ENCODE measurements around the gene ATP6V0A4. TPM values are rescaled to one million over a fixed set of nuclear protein-coding genes. Genes with fewer than 3 reads are reported as not detected.
"Not testable (repeated sequence)": the region's sequence is repeated elsewhere in the genome, so short reads cannot be mapped to it uniquely, and the experiment has no call there.

The ATP6V0A4 gene
- polyA plus RNA-seq, 4 donors, result 61.9 to 79.1 (median 68.1) TPM

- no peak for DNase-seq (ENCODE audit: low read depth in 4 of 4, low spot score in 2 of 4)
Observed at GRCh38 chr7:138809346-138809745, 11.3 kb upstream of the ATP6V0A4 start.

- no peak for DNase-seq (ENCODE audit: low read depth in 4 of 4, low spot score in 2 of 4)
Observed at GRCh38 chr7:138804618-138805017, 6.6 kb upstream of the ATP6V0A4 start.

- no peak for DNase-seq (ENCODE audit: low read depth in 4 of 4, low spot score in 2 of 4)
Observed at GRCh38 chr7:138802706-138803105, 4.7 kb upstream of the ATP6V0A4 start.

GRCh38 chr7:138801256-138801655, 3.3 kb upstream of the ATP6V0A4 start:
- no peak for DNase-seq (ENCODE audit: low read depth in 4 of 4, low spot score in 2 of 4)

GRCh38 chr7:138799336-138800000, 1.5 kb upstream of the ATP6V0A4 start:
- DNase-seq (ENCODE audit: low read depth in 4 of 4, low spot score in 2 of 4), result peak in 2 of 4 donors; percentile 8 to 32

- no peak for DNase-seq (ENCODE audit: low read depth in 4 of 4, low spot score in 2 of 4)
Observed at GRCh38 chr7:138798836-138799235, 840 bp upstream of the ATP6V0A4 start.

- DNase-seq (ENCODE audit: low read depth in 4 of 4, low spot score in 2 of 4), result not testable (repeated sequence)
Observed at GRCh38 chr7:138797046-138797445, 950 bp downstream of the ATP6V0A4 start.

GRCh38 chr7:138796038-138796615, 1.9 kb downstream of the ATP6V0A4 start:
- no peak for DNase-seq (ENCODE audit: low read depth in 4 of 4, low spot score in 2 of 4)

- no peak for DNase-seq (ENCODE audit: low read depth in 4 of 4, low spot score in 2 of 4)
Observed at GRCh38 chr7:138785587-138786437, 12.2 kb downstream of the ATP6V0A4 start.

- no peak for DNase-seq (ENCODE audit: low read depth in 4 of 4, low spot score in 2 of 4)
Observed at GRCh38 chr7:138784692-138785091, 13.3 kb downstream of the ATP6V0A4 start.

- no peak for DNase-seq (ENCODE audit: low read depth in 4 of 4, low spot score in 2 of 4)
Observed at GRCh38 chr7:138781004-138781403, 17.0 kb downstream of the ATP6V0A4 start.

- no peak for DNase-seq (ENCODE audit: low read depth in 4 of 4, low spot score in 2 of 4)
Observed at GRCh38 chr7:138776166-138776833, 21.7 kb downstream of the ATP6V0A4 start.

- no peak for DNase-seq (ENCODE audit: low read depth in 4 of 4, low spot score in 2 of 4)
Observed at GRCh38 chr7:138773817-138774216, 24.2 kb downstream of the ATP6V0A4 start.

- DNase-seq (ENCODE audit: low read depth in 4 of 4, low spot score in 2 of 4), result no peak
Observed at GRCh38 chr7:138773176-138773575, 24.8 kb downstream of the ATP6V0A4 start.

- no peak for DNase-seq (ENCODE audit: low read depth in 4 of 4, low spot score in 2 of 4)
Observed at GRCh38 chr7:138770904-138771303, 27.1 kb downstream of the ATP6V0A4 start.

GRCh38 chr7:138768241-138768640, 29.8 kb downstream of the ATP6V0A4 start:
- DNase-seq (ENCODE audit: low read depth in 4 of 4, low spot score in 2 of 4), result no peak

- no peak for DNase-seq (ENCODE audit: low read depth in 4 of 4, low spot score in 2 of 4)
Observed at GRCh38 chr7:138756591-138757242, 41.3 kb downstream of the ATP6V0A4 start.

GRCh38 chr7:138755842-138756590, 42.0 kb downstream of the ATP6V0A4 start:
- DNase-seq (ENCODE audit: low read depth in 4 of 4, low spot score in 2 of 4), result no peak

GRCh38 chr7:138755331-138755747, 42.7 kb downstream of the ATP6V0A4 start:
- DNase-seq (ENCODE audit: low read depth in 4 of 4, low spot score in 2 of 4), result no peak

GRCh38 chr7:138753610-138754009, 44.4 kb downstream of the ATP6V0A4 start:
- DNase-seq (ENCODE audit: low read depth in 4 of 4, low spot score in 2 of 4), result no peak
